ENCODE measurements around the gene ADSL.
A peak's percentile ranks its signal among the peaks of the same experiment; 100 is the strongest.

The ADSL gene

DNA sequence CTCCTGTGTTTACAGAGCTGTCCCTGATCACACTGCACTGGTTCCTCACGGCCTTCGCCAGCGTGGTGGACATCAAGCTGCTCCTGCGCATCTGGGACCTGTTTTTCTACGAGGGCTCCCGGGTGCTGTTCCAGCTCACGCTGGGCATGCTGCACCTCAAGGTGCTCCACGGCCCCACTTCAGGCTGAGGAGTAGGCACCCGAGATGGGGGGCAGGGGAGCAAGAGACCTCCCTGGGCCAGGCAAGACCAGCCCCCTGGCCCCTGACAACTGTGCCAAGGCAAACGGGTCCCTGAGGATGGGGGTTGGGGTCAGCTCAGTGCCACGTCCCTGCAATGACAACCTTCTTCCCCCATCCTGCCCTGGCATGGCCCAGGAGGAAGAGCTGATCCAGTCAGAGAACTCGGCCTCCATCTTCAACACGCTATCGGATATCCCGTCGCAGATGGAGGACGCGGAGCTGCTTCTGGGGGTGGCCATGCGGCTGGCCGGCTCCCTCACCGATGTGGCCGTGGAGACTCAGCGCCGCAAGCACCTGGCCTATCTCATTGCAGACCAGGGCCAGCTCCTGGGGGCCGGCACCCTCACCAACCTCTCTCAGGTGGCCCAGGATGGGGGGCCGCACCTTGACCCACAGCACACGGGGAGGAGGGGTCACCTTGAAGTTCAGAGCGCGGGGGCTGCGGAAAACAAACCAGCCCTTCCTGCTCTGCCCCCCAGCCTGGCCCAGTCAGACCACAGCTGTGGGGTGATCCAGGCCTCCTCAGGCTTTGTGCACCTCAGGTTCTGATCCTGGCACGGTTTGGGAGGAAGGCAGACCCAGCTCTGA lies 60.0 kb downstream of the ADSL start:
- no peak for DNase-seq

DNA sequence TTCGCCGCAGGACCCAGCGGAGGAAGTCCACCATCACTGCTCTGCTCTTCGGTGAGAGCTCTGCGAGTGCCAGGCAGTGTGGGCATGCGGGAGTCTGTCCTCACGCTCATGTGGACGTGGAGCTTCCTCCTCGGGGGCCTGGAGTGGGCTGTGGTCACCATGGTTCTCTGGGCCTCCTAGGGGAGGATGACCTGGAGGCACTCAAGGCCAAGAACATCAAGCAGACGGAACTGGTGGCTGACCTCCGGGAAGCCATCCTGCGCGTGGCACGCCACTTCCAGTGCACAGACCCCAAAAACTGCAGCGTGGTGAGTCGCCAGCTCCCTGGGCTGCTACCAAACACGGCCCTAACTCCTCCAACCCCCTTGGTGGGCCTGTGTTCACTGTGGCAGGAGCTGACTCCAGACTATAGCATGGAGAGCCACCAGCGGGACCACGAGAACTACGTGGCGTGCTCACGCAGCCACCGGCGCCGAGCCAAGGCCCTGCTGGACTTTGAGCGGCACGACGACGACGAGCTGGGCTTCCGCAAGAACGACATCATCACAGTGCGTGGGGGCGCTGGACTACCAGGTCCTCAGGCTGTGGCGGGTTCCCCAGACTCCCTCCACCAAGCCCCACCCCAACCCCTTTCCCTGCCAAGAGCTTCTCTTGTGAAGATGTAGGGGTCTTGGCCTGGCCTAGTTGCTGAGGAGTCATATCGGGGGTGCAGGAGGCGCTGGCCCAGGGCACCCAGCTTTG lies 60.9 kb downstream of the ADSL start:
- no peak for DNase-seq

DNA sequence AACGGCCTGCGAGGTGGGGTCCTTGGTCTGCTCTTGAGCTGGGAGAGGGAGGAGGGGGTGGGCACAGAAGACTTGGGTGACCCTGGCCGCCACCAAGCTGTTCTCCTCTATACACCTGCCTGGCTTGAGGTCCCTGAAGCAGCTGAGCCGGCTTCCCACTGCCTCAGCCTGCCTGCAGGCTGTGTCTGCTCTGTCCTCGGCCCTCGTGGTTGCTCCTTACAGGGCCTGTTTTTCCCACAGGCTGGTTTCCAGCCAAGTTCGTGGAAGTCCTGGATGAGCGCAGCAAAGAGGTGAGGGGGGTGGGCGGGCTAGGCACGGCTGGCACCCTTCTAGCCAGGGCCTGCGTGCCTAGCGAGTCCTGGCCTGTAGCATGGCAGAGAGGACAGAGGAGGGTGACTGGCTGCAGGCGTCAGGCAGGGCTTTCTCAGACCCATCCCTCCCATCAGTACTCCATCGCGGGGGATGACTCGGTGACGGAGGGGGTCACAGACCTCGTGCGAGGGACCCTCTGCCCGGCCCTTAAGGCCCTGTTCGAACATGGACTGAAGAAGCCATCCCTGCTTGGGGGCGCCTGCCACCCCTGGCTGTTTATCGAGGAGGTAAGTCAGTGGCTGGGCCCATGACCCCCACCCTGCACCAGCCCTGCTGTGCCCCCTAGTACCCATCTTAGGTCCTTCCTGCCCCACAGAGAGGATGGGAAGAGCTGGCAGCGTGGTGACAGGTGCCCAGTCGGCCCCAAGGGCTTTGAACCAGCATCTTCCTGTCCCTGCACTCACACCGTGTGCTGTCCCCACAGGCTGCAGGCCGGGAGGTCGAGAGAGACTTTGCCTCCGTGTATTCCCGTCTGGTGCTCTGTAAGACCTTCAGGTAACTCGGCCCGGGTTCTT lies 61.8 kb downstream of the ADSL start:
- DNase-seq = no peak

DNA sequence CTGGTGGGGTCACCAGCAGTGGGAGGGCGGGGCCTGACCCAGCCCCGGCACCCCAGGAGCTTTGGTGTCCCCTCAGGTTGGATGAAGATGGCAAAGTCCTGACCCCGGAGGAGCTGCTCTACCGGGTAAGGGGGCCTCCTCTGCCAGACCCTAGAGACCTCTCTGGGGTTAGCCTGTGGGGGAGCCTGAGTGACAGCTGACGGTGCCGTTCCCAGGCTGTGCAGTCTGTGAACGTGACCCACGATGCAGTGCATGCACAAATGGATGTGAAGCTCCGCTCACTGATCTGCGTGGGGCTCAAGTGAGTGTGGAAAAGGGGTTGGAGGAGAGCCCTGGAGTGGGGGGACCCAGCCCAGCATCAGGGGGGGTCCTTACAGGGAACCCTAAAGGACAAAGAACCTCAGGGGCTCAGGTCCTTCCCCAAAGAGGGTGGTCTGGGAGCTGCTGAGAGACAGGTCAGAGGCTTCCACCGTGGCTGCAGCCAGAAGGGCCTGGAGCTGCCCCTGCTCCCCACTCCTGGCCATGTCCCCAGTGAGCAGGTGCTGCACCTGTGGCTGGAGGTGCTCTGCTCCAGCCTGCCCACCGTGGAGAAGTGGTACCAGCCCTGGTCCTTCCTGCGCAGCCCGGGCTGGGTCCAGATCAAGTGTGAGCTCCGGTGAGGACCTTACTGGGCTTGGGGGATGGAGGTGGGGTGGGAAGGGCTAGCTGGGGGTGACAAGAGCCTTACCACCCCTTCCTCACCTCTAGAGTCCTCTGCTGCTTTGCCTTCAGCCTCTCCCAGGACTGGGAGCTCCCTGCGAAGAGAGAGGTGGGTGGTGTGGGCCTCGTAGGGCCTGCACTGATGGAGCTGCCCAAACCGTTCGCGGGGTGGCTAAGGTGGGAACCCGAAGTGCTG lies 62.7 kb downstream of the ADSL start:
- DNase-seq = no peak

DNA sequence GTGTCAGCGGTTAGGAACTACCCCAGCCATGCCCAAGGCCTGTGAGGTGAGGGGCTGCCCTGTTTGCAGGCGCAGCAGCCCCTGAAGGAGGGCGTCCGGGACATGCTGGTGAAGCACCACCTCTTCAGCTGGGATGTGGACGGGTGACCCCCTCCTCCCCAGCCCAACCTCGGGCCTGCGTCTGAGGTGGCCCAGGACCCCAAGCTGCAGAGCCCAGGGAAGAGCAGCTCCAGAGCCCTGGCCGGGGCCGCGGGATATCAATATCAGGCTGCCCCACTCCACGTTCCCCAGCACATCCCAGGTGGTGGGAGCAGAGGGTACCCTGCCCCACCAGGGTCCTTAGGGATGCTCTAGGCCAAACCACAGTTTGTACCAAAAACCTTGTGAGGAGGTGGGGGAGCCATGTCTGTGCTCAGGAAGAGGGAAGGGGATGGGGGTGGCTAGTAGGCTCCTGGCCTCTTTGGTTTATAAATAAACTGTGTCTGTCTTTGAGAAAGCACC lies 63.4 kb downstream of the ADSL start:
- DNase-seq = no peak

DNA sequence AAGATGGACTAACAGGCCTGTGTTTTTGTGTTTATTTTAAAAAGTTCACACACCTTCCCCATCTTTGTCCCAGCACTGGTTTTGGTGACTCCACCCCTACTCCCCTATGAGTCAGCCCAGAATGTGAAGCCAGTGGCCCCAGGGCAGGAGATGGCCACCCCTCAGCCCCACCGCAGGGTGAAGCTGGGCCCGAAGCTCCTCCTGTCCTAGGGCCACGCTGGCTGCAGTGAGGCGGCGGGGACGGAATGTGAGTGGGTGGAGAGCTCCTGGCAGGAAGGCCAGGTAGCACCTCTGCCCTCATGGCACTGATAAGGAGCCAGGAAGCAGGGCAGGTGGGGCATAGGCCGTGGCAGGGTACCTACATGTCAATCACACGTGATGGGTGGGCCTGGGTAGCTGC lies 64.0 kb downstream of the ADSL start:
- no peak for DNase-seq

DNA sequence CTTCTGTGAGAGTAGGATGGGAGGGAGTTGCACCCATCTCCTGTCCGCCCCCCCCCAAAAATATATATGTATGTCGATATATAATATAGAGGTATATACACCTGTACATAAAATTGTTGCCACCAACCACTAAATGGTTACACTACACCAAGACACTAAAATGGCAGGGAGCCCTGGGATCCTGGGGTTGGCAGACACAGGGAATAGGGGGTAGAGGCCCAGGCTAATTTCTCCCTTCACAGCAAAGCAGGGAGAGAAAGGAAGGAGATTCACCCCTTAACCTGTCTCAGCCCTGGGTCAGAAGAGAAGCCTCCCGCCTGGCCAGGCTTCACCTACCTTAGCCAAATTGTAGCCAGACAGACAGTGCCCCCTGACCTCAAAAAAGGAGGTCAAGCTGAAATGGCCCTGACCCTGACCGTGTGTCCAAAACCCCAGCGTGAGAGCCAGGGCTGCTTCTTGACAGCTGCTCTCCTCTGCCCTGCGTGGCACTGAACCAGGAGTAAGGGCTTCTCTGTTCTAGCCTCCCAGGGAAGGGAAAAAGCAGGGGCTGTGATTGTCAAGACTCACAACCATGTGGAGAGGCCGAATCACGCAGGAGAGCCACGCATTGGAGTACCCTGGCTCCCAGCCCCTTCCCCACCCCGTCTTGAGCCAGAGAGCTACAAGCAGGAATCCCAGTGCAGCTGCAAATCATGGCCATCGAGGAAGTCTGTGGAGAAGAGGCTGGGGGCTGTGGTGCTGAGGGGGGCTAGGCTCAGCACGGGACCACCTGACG lies 64.6 kb downstream of the ADSL start:
- DNase-seq = no peak

DNA sequence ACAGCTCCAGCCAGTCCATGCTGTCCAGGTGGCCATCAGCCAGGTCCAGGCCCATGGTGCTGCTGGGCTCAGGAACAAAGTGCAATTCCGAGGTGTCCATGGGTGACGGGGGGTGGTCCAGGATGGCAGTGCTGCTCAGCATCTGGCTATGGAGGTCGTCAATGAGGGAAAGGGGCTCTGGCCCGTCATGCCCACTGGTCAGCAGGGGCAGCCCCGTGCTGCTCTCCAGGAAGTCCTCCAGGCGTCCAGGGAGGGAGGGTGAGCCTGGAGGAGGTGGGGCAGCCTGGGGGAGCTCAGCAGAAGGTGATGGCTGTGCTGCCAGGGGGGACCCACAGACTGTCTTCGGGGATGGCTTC lies 65.2 kb downstream of the ADSL start:
- no peak for DNase-seq

DNA sequence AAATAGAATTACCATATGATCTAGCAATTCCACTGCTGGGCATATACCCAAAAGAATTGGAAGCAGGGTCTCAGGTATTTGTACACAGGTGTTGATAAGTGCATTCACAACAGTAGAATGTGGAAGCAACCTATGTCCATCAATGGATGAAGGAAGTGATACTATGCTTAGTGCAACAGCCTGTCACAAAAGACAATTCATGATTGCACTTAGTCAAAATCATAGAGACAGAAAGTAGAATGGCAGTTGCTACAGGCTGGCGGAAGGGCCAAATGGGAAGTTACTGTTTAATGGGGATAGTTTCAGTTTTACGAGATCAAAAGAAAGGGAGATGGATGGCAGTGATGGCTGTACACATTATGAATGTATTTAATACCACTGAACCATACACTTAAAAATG lies 66.1 kb downstream of the ADSL start:
- no peak for DNase-seq

DNA sequence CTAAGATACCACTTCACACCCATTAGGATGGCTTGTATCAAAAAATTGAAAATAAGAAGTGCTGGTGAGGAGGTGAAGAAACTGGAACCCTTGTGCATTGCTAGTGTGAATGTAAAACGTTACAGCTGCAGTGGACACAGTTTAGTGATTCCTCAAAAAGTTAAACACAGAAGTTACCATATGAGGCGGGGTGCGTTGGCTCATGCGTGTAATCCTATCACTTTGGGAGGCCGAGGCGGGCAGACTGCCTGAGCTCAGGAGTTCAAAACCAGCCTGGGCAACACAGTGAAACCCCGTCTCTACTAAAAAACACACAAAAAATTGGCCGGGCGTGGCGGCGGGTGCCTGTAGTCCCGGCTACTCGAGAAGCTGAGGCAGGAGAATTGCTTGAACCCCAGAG lies 67.6 kb downstream of the ADSL start:
- DNase-seq = no peak

DNA sequence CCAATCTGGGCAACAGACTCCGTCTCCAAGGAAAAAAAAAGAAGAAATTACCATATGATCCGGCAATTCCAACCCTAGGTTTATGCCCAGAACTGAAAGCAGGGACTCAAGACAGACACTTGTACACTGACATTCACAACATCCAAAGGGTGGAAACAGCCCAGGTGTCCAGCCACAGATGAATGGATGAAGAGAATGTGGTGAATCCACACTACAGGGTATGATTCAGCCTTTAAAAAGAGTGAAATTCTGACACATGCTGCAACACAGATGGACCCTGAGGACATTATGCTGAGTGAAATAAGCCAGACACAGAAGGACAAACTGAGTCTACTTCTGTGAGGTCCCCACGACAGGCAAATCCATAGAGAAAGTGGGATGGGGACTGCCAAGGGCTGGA lies 68.0 kb downstream of the ADSL start:
- no peak for DNase-seq

DNA sequence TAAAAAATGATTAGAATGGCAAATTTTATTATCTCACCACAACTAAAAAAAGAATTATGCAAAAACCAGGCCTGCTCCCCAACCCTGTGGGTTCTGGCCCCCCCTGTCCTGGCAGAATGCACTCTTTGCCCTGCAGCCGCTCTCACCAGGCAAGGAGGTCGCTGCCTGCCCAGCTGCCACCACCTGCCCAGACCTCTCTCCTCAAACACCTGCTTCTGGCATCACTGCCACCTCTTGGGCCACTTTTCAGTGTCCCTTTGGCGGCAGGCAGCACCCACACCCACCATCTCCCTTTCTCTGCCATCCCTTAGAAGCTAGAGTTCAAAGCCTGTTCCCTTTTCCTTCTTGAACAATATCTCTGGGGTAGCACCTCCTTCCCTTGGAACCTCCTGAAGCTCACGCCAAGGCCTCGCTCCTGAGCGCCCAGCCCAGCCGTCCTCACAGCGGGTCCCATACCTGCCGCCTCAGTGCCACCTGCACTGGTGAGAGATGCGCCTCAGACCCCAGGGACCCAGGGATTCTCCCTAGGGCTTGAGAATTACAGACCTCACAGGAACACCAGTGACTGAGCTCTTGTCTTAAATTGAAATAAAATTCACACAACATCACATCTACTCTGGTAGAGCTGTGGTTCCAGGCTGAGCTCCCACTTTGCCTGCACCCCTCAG lies 68.7 kb downstream of the ADSL start:
- no peak for DNase-seq

DNA sequence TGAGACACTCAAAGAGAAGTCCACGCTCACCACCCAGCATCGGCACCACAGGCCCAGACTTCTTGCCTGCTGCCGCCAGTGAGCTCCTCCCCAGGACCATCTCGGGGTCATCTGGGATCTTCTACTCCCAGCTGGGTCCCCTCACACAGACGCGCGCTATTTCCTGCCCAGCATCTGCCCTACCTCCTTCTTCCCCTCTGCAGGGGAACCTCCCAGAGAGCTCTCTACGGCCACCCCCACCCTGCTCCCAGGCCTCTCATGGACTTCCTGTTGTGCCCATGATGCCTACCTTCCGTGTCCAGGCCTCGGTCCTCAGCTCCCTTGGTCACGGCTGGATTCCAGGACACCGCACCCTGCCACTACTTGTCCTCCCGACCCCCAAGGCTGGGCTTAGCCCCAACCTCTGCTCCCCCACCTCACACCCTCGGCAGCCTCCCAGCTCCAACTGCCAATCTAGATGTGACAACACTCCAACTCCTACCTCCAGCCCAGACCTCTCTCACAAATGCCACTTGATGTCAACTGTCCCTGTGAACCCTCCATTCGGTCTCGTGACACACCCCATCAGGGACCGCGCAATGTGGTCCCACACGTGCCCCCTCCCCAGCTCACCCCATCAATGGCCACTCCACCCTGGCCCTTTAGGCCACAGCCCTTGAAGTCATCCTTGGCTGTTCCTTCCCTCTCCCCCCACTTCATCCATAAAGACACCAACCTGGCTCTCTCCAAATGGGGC lies 69.4 kb downstream of the ADSL start:
- peak; percentile 31 for DNase-seq

DNA sequence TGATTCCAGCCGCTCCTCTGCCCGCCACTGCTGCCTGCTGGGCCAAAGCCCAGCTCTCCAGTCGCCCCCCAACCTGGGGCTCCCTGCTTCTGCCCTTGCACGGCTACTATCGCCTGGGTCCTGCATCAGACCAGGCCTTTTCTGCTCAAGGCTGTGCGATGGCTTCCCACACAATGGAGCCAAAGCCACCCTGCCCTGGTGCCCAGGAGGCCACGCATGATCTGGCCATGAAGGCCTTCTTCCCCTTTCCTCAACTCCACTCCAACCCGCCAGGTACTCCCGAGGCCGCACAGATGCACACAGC lies 69.9 kb downstream of the ADSL start:
- DNase-seq = no peak

DNA sequence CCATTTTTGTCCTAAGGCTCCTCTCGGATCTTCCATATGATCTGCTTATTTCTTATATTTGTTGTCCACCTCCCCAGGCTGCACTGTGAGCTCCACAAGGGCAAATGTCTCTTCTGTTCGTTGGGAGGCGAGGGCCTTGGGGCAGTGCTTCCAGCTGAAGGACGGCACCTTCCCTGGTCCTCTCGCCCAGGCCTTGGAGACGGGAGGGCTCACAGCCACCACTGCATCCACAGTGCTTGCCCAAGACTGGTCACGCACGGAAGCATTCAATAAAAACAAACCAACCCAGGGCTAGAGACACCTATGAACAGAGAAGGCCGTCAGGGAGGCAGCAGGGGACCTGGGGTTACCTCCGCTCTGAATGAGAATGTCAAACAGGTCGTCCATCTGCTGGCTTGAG lies 70.3 kb downstream of the ADSL start:
- DNase-seq = no peak

DNA sequence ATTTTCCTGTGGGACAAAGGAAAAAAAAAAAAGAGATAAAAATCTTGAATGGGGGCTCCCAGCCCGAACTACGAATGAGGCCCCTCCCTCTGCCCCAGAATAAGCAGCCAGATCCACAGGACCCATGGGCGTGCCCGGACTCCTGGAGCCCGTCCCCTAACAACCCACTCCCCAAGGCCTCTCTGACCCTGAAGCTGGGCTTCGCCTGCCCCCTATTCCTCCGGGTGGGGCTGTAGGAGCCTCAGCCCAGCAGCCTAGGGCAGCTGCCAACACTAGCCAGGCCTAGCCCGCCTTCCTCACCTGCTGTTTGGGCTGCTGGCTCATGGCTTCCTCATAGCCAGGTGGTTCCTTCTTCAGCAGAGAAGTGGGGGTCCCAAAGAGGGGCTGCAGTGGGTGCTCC lies 70.7 kb downstream of the ADSL start:
- no peak for DNase-seq

DNA sequence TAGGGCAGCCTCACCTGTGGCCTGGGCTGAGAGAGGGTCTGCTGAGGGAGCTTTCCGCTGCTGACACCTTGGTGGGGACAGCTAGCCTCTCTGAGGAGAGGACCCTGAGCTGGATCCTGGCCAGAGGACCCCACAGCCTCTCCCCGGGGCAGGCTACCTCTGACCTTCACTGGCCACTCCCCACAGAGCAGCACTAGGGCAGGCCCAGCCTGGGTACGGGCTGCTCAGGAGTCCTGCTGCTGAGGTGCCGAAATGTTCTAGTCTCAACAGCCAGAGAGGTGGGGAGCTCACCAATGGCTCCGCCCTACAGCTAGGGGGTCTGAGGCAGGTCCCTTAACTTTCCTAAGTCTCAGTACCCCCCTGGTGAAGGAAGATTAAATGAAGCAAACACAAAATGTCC lies 71.6 kb downstream of the ADSL start:
- peak; percentile 28 for DNase-seq

DNA sequence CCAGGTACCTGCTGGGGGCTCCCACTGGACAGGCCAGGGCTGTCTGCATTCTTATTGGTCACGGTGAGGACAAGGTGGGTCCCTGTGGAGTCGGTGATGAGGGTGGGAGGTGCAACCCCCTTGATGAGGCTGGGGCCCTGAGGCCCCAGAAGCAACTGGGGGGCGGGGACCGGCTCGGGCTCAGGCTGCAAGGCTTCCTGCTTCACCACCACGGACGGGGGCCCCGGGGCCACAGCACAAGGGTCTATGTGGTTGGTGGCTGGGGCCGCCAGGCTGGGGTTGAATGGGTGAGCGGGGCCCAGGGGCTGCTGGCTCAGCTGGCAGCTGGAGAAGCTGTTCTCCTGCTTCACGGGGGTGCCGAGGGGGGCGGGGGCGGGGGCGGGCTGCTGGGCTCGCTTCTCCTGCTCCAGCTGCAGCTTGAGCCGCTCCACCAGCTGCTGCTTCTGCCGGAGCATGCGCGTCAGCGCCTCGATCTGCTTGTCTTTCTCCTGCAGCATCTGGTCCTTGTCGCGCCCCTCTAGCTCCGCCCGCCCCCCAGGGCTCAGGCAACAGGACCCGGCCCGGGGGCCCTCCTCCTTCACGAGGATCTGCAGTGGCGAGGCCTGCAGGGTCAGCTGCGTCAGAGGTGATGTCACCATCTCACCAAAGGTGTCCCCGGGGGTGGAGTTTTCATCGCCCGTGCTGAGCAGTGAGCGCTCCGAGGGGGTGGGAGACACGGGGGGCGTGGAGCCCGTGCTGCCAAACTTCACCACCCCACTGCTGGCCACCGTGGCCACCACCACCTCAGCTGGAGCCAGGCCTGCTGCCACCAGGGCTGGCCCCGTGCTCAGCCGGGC lies 72.3 kb downstream of the ADSL start:
- peak; percentile 80 for DNase-seq

DNA sequence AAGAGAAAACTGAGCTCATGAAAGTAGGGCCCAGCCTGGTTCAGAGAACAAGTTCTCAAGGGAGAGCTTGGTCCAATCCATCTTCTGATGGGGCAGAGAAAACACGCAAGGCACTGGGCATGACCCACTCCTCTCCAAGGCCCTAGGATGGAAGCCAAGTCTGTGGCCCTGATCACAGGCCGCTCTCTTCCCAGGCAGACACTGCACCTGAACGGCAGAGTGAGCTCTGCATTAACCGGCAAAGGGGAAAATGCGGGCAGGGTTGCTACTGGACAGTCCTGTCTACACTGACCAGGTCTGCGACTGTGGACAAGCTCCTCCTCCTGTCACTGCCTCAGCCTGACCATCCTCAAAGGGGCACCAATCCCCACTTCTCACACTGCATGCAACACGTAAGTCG lies 73.4 kb downstream of the ADSL start:
- no peak for DNase-seq
